HEK293 (cell line): Measurements from ENCODE around the gene TNIK.

ENCODE experiments used
- CTCF ChIA-PET: fragments of 350-600 bp; formaldehyde crosslinking; extraction: SDS; loops from one replicate; lab custom pipeline; 2021; ENCODE audit warnings: antibody characterized with exemption; lab: Yijun Ruan, JAX
- POLR2A ChIA-PET: fragments of 300-600 bp; formaldehyde crosslinking; extraction: SDS; loops from one replicate; lab custom pipeline; 2020; ENCODE audit warnings: antibody characterized with exemption, inconsistent platforms; lab: Yijun Ruan, JAX
- H3K27ac ChIP-seq: fragments of 200-500 bp; sonication (Bioruptor generic); 2 replicates; pipeline ENCODE4 v1.5.1; 2014; ENCODE audit warnings: low read depth, low read length, control low read depth, inconsistent platforms; ENCODE audit errors: extremely low read depth
- H3K36me3 ChIP-seq, 2 experiments: fragments of 200-500 bp in 1 of 2; sonication (Bioruptor generic) in 1 of 2; 1 replicate in 1 of 2; 2 replicates in 1 of 2; pipeline ENCODE4 v1.5.1; 2014 to 2017; ENCODE audit warnings: inconsistent platforms in 2 of 2, low read length in 2 of 2; ENCODE audit not compliant: control insufficient read depth in 2 of 2, insufficient read depth in 1 of 2
- H3K4me1 ChIP-seq: fragments of 200-500 bp; sonication (Bioruptor generic); 2 replicates; pipeline ENCODE4 v1.5.1; 2014; ENCODE audit warnings: mild to moderate bottlenecking, low read length, inconsistent platforms; ENCODE audit not compliant: control insufficient read depth, insufficient read depth
- H3K4me3 ChIP-seq: 2 replicates; pipeline ENCODE4 v1.5.1; 2011; ENCODE audit warnings: low read depth, mild to moderate bottlenecking, control low read depth, low read length, moderate library complexity
- H3K9me3 ChIP-seq: fragments of 200-500 bp; sonication (Bioruptor generic); 2 replicates; pipeline ENCODE4 v1.5.1; 2014; ENCODE audit warnings: low read depth, low read length, inconsistent platforms; ENCODE audit not compliant: control insufficient read depth, insufficient read depth
- EGR2 ChIP-seq: fragments of 450-650 bp; formaldehyde crosslinking; IDR thresholded peaks from 2 replicates; pipeline ENCODE4 v1.5.1; 2016; ENCODE audit warnings: low read depth, missing biosample characterization, missing genetic modification characterization
- FEZF1 ChIP-seq: fragments of 450-650 bp; formaldehyde crosslinking; IDR thresholded peaks from 2 replicates; pipeline ENCODE4 v1.5.1; 2016; ENCODE audit warnings: missing biosample characterization, missing genetic modification characterization
- GLIS2 ChIP-seq: fragments of 450-650 bp; formaldehyde crosslinking; IDR thresholded peaks from 2 replicates; pipeline ENCODE4 v1.5.1; 2016; ENCODE audit warnings: missing biosample characterization, missing genetic modification characterization
- KLF16 ChIP-seq: fragments of 450-650 bp; formaldehyde crosslinking; IDR thresholded peaks from 2 replicates; pipeline ENCODE4 v1.5.1; 2017; ENCODE audit warnings: missing biosample characterization, missing genetic modification characterization
- MYNN ChIP-seq: fragments of 450-650 bp; formaldehyde crosslinking; IDR thresholded peaks from 2 replicates; pipeline ENCODE4 v1.5.1; 2016; ENCODE audit warnings: missing biosample characterization, missing genetic modification characterization, borderline replicate concordance
- OVOL3 ChIP-seq: fragments of 450-650 bp; formaldehyde crosslinking; IDR thresholded peaks from 2 replicates; pipeline ENCODE4 v1.5.1; 2016; ENCODE audit warnings: missing biosample characterization, missing genetic modification characterization
- SCRT1 ChIP-seq: fragments of 450-650 bp; formaldehyde crosslinking; IDR thresholded peaks from 2 replicates; pipeline ENCODE4 v1.5.1; 2016; ENCODE audit warnings: missing biosample characterization, missing genetic modification characterization, borderline replicate concordance
- SP2 ChIP-seq: fragments of 450-650 bp; formaldehyde crosslinking; IDR thresholded peaks from 2 replicates; pipeline ENCODE4 v1.5.1; 2016; ENCODE audit warnings: missing biosample characterization, missing genetic modification characterization
- ZBTB7A ChIP-seq: fragments of 450-650 bp; formaldehyde crosslinking; IDR thresholded peaks from 2 replicates; pipeline ENCODE4 v1.5.1; 2016; ENCODE audit warnings: low read depth, missing biosample characterization, missing genetic modification characterization
- ZNF133 ChIP-seq: fragments of 450-650 bp; formaldehyde crosslinking; IDR thresholded peaks from 2 replicates; pipeline ENCODE4 v1.5.1; 2016; ENCODE audit warnings: missing biosample characterization, missing genetic modification characterization
- ZNF138 ChIP-seq: fragments of 450-650 bp; formaldehyde crosslinking; IDR thresholded peaks from 2 replicates; pipeline ENCODE4 v1.5.1; 2016; ENCODE audit warnings: missing biosample characterization, missing genetic modification characterization, borderline replicate concordance
- ZNF19 ChIP-seq: fragments of 450-650 bp; formaldehyde crosslinking; IDR thresholded peaks from 2 replicates; pipeline ENCODE4; 2016; ENCODE audit warnings: missing biosample characterization, missing genetic modification characterization, low read depth
- ZNF266 ChIP-seq: fragments of 450-650 bp; formaldehyde crosslinking; IDR thresholded peaks from 2 replicates; pipeline ENCODE4 v1.5.1; 2016; ENCODE audit warnings: missing biosample characterization, missing genetic modification characterization, low read depth
- ZNF501 ChIP-seq: fragments of 450-650 bp; formaldehyde crosslinking; IDR thresholded peaks from 2 replicates; pipeline ENCODE4 v1.5.1; 2016; ENCODE audit warnings: missing biosample characterization, missing genetic modification characterization
- ZNF670 ChIP-seq: fragments of 450-650 bp; formaldehyde crosslinking; IDR thresholded peaks from 2 replicates; pipeline ENCODE4 v1.5.1; 2016; ENCODE audit warnings: missing biosample characterization, missing genetic modification characterization, low read depth
- ZNF707 ChIP-seq: fragments of 450-650 bp; formaldehyde crosslinking; IDR thresholded peaks from 2 replicates; pipeline ENCODE4 v1.5.1; 2016; ENCODE audit warnings: missing biosample characterization, missing genetic modification characterization
- ZNF792 ChIP-seq: fragments of 450-650 bp; formaldehyde crosslinking; IDR thresholded peaks from 2 replicates; pipeline ENCODE4 v1.5.1; 2016; ENCODE audit warnings: missing biosample characterization, missing genetic modification characterization
- ZNF830 ChIP-seq: fragments of 450-650 bp; IDR thresholded peaks from 2 replicates; pipeline ENCODE4 v1.5.0; 2018; ENCODE audit warnings: missing biosample characterization, missing genetic modification characterization, low read depth, mild to moderate bottlenecking, moderate library complexity
- ZNF843 ChIP-seq: fragments of 450-650 bp; formaldehyde crosslinking; IDR thresholded peaks from 2 replicates; pipeline ENCODE4 v1.5.1; 2016; ENCODE audit warnings: missing biosample characterization, missing genetic modification characterization
- TF ChIP-seq, protein P1 (sequence below): fragments of 450-650 bp; IDR thresholded peaks from 2 replicates; pipeline ENCODE4 v1.5.1; 2018; ENCODE audit warnings: missing biosample characterization, mild to moderate bottlenecking, missing genetic modification characterization
- TF ChIP-seq, protein P2 (sequence below): fragments of 450-650 bp; formaldehyde crosslinking; IDR thresholded peaks from 2 replicates; pipeline ENCODE4 v1.5.1; 2017; ENCODE audit warnings: missing biosample characterization, mild to moderate bottlenecking, missing genetic modification characterization, moderate library complexity
- TF ChIP-seq, protein P3 (sequence below): fragments of 450-650 bp; formaldehyde crosslinking; IDR thresholded peaks from 2 replicates; pipeline ENCODE4 v1.5.1; 2017; ENCODE audit warnings: missing biosample characterization, missing genetic modification characterization

The TNIK gene

DNA sequence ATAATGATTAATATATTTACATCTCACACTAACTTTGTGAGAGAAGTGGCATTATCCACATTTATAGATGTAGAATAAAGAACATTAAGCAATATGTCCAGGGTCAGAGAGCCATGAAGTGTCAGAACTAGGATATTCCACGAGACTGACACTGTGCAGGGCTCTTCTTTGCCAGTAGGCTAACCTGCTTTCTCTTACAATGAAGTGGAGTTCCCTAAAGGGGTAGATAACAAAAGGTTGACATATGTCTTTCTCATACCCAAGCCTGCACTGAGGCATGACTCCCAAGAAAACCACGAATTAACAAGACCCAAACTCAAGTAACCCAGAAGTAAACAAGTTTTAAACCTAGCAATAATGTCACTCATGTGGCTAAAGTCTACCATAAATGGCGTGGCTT is 242.1 kb downstream of the TNIK start:
- no peaks in the 10 kb centered on the region for H3K36me3 ChIP-seq
- TF ChIP-seq OVOL3 (tag by site-specific recombination) (no peak), SP2 (tag by site-specific recombination) (no peak), ZNF830 (tag by site-specific recombination) (no peak), GLIS2 (no peak), ZNF19 (no peak), ZNF792 (tag by site-specific recombination) (no peak), ZNF843 (no peak), ZNF133 (no peak), EGR2 (no peak), ZNF501 (tag by site-specific recombination) (no peak), ZNF670 (tag by site-specific recombination) (no peak), ZBTB7A (no peak), KLF16 (tag by site-specific recombination) (no peak), SCRT1 (no peak), ZNF138 (no peak), ZNF707 (tag by site-specific recombination) (no peak)
- TF ChIP-seq, protein P1, sequence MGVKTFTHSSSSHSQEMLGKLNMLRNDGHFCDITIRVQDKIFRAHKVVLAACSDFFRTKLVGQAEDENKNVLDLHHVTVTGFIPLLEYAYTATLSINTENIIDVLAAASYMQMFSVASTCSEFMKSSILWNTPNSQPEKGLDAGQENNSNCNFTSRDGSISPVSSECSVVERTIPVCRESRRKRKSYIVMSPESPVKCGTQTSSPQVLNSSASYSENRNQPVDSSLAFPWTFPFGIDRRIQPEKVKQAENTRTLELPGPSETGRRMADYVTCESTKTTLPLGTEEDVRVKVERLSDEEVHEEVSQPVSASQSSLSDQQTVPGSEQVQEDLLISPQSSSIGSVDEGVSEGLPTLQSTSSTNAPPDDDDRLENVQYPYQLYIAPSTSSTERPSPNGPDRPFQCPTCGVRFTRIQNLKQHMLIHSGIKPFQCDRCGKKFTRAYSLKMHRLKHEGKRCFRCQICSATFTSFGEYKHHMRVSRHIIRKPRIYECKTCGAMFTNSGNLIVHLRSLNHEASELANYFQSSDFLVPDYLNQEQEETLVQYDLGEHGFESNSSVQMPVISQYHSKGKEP: no peak
- H3K4me1 ChIP-seq: no peaks in the 10 kb centered on the region
- no peak overlapping the region for H3K27ac ChIP-seq
- CTCF ChIA-PET: no interaction called here
- H3K9me3 ChIP-seq: no peaks in the 10 kb centered on the region
- POLR2A ChIA-PET: no interaction called here
- no peak overlapping the region for H3K4me3 ChIP-seq

DNA sequence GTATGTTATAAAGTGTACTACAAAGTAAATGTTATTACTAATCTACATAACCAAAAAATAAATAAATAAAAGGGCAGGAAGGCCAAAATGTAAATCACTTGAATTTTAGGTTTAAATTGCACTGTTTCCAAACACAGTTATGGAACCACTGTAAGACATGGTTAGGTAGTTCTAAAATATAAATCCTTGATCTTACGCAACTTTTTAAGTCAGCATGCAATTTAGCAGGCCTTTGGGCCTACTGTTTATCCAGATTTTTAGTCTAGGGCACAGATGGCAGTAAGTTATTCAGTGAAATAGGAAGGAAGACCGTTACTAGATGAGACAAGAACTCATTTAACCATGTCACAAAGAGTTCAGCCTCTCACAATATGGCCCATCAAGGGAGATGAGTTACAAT is 246.3 kb downstream of the TNIK start:
- Histone ChIP-seq H3K27ac (no peak overlapping the region), H3K4me1 (no peaks in the 10 kb centered on the region)
- TF ChIP-seq MYNN (tag by site-specific recombination): no peak
- TF ChIP-seq, protein P2, sequence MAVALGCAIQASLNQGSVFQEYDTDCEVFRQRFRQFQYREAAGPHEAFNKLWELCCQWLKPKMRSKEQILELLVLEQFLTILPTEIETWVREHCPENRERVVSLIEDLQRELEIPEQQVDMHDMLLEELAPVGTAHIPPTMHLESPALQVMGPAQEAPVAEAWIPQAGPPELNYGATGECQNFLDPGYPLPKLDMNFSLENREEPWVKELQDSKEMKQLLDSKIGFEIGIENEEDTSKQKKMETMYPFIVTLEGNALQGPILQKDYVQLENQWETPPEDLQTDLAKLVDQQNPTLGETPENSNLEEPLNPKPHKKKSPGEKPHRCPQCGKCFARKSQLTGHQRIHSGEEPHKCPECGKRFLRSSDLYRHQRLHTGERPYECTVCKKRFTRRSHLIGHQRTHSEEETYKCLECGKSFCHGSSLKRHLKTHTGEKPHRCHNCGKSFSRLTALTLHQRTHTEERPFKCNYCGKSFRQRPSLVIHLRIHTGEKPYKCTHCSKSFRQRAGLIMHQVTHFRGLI (tag by site-specific recombination): no peak
- TF ChIP-seq ZNF792 (tag by site-specific recombination): no peak
- TF ChIP-seq, all 188 proteins: peak for 0
- Histone ChIP-seq H3K9me3 (no peaks in the 10 kb centered on the region), H3K36me3 (no peaks in the 10 kb centered on the region), H3K4me3 (no peak overlapping the region)
- ChIA-PET CTCF (no interaction called here), POLR2A (no interaction called here)

DNA sequence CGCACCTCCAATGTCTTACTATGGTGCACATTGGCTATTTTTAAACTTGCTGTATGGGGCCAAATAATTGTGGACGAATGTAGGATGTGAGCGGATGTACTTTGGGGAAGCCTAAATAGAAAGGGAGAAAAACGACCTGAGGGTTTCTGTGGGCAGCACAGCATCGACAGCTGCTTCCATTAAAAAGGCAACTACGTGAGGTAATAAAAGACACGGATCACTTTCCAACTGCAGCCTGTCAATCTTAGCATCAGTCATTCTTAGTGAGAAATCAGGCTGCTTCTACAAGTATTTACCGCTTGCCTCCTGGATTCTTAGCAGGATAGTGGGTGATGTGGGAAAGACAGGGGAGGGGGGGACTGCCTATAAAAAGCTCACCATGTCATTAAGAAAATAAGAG is 247.0 kb downstream of the TNIK start:
- ChIA-PET CTCF (interaction anchor here (1.2 kb wide), 1 partner anchor 11 kb away, joined by 3 read pairs; no protein-coding TSS in a partner anchor), POLR2A (no interaction called here)
- Histone ChIP-seq H3K9me3 (no peaks in the 10 kb centered on the region), H3K4me3 (no peak overlapping the region), H3K4me1 (no peaks in the 10 kb centered on the region), H3K36me3 (no peaks in the 10 kb centered on the region), H3K27ac (no peak overlapping the region)
- TF ChIP-seq, protein P3, sequence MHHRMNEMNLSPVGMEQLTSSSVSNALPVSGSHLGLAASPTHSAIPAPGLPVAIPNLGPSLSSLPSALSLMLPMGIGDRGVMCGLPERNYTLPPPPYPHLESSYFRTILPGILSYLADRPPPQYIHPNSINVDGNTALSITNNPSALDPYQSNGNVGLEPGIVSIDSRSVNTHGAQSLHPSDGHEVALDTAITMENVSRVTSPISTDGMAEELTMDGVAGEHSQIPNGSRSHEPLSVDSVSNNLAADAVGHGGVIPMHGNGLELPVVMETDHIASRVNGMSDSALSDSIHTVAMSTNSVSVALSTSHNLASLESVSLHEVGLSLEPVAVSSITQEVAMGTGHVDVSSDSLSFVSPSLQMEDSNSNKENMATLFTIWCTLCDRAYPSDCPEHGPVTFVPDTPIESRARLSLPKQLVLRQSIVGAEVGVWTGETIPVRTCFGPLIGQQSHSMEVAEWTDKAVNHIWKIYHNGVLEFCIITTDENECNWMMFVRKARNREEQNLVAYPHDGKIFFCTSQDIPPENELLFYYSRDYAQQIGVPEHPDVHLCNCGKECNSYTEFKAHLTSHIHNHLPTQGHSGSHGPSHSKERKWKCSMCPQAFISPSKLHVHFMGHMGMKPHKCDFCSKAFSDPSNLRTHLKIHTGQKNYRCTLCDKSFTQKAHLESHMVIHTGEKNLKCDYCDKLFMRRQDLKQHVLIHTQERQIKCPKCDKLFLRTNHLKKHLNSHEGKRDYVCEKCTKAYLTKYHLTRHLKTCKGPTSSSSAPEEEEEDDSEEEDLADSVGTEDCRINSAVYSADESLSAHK: 0 out of 2 replicates have a peak, but pooled peaks have one; percentile 20
- TF ChIP-seq FEZF1 (0 out of 2 replicates have a peak, but pooled peaks have one; percentile 17), ZNF266 (tag by site-specific recombination) (no peak)
